ENCODE data around the gene RIMBP2.

The RIMBP2 gene

DNA sequence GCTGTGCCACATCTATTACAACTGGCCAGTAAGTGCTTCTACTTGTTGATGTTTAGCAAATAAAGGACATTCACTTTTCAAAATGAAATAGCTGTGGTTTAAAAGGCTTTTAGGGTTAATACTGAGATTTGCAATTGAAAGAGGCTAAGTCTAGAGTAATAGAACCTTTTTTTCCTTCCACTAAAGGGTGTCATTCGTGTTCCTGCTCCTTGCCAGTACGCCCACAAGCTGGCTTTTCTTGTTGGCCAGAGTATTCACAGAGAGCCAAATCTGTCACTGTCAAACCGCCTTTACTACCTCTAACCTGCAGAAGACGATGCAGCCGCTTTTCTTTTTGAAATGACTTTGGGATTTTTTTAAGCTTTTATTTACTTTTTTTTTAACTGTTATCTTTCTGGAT, 344.8 kb downstream of the RIMBP2 start:
- no peak for DNase-seq (ENCODE audit: low spot score)

- DNase-seq (ENCODE audit: low spot score), result no peak
These were observed 346.3 kb downstream of the RIMBP2 start for GRCh38 chr12:130369816-130370215.

GRCh38 chr12:130367523-130367922, 348.6 kb downstream of the RIMBP2 start:
- DNase-seq (ENCODE audit: low spot score), result no peak

DNA sequence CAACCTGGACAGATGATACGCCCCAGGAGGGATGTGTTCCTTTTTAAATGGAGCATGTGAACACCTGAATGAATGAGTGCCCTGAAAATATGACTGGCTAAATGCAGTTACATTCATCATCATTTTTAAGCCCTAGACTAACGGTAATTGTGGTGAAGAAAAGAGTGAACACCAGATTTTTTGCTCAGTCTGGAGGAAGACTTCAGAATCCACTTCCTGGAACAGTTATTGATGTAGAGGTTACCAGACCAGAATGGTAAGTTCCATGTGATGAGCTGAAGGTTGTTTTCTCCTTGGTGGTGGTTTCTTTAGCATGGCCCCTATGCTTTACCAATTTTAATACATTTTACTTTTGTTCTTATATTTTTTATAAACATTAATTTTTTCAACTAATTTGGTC, 349.1 kb downstream of the RIMBP2 start:
- DNase-seq (ENCODE audit: low spot score), result no peak

DNA sequence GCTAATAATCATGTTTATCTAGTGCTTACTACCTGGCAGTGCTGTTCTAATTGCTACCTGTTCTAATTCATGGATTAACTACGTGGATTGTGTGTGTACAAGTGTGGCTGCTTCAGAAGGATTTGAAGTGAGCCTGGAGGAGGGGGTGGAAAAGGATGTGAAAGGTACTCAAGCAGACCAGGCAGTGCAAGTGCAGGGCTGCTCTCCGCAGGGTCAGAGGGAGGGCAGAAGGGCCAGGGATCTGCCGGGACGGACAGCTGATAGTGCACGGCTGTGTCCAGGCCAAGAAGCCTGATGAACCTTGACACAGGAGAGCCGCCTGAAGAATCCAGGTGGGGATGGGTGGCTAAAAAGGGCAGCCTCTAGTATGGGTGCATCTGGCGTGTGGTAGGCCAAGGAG, 349.9 kb downstream of the RIMBP2 start:
- no peak for DNase-seq (ENCODE audit: low spot score)

DNA sequence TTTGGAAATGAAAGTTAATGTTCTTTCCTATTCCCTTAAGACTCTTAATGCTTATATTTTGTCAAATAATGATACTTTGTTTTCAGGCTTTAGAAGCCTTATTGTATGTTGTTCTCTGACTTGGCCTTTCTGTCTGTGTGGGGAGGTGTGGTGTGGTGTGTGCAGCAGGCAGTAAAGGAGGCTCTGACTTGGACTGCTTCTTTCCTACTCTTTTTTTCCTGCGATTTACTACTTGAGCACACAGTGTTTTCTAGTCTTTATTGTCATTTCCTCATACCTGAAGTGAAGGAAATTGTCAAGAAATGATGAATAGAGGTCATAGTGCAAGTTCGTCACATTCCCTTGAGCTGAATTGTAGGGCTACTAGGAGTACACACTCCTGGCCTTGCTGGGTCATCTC, 351.5 kb downstream of the RIMBP2 start:
- DNase-seq (ENCODE audit: low spot score), result no peak

DNA sequence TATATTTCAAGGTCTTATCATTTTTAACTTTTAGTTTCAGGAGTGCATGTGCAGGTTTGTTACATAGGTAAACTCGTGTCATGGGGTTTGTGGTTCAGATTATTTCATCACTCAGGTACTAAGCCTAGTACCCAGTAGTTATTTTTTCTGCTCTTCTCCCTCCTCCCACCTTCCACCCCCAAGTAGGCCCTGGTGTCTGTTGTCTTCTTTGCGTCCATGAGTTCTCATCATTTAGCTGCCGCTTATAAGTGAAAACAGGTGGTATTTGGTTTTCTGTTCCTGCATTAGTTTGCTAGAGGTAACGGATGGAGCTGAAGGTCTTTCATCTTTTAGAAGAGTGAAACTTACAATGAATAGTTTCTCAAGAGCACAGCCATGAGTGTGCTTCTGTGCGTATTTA, 354.0 kb downstream of the RIMBP2 start:
- no peak for DNase-seq (ENCODE audit: low spot score)

DNA sequence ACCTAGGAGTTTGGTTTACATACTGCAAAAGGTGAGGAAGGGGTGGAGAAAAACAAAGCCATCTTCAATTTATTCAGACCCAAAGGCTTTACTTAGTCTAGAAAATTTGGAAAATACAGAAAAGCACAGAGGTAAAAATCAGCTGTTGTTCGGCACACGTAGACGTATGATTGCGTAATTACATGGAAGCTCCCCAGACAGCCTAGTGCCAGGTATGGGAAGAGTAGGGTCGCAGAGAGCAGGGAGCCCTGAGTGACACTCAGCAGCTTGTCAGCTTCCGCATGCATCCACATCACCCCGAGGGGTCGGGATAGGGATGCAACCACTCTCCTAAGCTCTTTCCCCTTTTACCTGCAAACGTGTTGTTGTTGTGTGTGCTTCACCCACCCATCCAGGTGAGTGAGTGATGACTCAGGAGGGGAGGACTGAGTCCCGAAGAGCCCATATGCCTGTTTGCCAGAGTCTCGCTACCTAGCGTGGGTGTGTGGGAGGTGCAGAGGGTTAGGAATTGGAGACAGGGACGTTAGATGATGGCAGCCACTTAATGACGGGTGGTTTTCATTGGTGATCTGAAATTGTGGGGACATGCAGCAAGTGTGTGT, 358.3 kb downstream of the RIMBP2 start:
- DNase-seq (ENCODE audit: low spot score), result no peak

DNA sequence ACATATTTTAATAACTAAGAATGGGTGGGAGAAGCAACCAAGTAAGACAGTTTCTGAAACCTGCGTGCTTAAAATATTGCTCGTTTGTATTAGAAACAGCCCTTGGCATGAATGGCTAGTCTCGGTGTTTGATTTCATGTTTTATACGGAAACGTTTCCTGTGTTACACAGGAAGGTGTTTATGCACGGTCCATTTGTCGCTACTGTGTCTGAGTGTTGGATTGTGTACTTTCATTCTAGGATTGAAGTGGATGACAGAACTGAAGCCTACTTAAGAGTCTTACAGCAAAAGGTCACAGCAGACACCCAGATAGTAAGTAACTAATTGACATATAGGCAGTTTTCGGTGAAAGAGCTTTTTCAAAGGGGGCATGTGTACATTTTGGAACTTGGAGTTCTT, 358.9 kb downstream of the RIMBP2 start:
- DNase-seq (ENCODE audit: low spot score), result no peak

DNA sequence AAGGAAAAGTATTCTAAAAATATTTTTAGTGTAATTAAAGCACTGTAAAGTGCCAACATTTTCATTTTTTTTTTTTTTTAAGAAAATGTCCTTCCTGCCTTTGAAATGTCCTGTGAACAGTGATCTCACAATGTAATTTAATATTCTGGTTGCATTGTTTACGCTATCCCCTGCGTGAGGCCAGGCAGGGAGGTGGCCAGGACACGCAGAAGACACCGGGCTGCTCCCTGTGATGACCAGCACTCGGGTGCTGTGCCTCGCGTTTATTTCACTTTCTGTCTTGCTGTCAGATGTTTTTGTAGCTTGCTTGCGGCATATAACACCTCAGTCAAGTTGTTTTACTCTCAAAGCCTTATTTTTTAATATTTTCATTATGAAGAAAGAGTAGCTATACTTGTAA, 359.9 kb downstream of the RIMBP2 start:
- DNase-seq (ENCODE audit: low spot score), result no peak

DNA sequence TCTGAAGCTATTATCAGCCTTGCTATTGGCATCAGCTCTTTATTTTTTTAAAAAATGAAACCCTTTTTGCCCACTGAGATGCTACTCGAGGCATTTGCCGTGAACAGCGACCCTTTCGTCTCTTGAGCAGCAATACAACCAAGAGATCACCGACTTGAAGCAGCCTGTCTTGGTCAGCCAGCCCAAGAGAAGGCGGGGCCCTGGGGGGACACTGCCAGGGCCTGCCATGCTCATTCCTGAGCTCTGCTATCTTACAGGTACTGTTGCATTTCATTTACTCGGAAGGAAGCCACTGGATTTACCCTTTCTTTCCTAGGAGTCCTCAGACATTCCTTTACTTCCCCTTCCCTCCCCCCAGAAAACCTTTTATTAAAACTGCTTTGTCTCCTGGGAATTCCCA, 361.7 kb downstream of the RIMBP2 start:
- DNase-seq (ENCODE audit: low spot score), result no peak

- no peak for DNase-seq (ENCODE audit: low spot score)
These were observed 363.0 kb downstream of the RIMBP2 start for GRCh38 chr12:130353081-130353480.

DNA sequence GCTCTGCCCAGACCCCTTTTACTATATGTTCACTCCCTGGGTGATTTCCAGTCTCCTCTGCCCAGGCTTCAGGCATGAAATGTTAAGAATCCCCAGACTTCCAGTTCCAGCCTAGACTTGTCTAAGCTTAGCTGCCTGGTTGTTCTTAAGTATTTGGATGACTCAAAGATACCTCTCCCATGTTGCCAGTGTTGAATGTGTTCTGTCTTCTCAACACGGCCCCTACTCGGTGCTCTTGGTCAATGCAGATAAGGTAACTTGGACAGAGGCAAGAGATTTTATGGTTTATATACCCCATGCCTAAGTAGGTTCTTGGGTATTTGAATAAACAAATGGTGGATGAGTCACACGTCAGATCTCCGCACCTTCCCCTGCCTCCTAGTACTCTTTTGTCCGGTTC, 364.8 kb downstream of the RIMBP2 start:
- DNase-seq (ENCODE audit: low spot score), result no peak

DNA sequence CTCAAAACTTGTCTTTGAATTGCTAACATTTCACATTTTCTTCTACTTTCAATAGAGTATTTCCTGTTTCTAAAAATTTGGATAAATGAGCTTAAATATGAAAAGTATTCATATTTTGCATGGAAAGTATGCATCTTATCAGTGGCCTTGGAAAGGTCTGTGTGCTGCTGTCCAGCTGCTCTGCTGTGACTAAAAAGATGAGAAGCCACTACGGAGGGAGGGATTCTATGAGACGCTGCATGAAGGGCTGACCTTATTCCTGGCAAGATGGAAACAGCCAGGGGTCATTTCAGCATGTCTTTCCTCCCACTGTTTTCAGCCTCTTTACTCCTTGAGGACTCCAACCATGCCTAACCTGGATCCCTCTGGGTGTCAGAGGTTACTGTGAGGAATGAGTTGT, 365.4 kb downstream of the RIMBP2 start:
- DNase-seq (ENCODE audit: low spot score), result no peak

DNA sequence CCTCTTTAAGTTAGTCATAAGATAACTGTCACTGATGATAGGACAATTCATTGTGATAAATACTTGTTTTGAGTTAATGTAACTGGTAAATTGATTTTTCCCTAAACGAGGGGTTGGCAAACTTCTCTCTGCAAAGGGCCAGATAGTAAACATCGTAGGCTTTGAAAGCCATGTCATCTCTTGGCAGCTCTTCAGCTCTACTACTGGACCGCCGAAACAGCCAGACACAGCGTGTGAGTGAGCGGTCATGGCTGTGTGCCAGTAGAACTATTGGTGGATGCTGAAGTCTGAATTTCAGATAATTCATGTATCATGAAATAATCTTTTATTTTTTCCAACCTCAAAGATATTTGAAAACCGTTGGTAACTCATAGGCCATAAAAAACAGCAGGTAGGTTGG, 368.5 kb downstream of the RIMBP2 start:
- DNase-seq (ENCODE audit: low spot score), result no peak
